Activated CD4-positive, alpha-beta T cell treated with anti-CD3 and anti-CD28 coated beads, Interleukin-2, amount 50 U/mL, for 24 hours (primary cell): ENCODE data around the gene ASB15.
"Not testable (repeated sequence)": the region's sequence is repeated elsewhere in the genome, so short reads cannot be mapped to it uniquely, and the experiment has no call there.

Experiments used
- DNase-seq, 2 donors: peaks; one replicate each; pipeline ENCODE4 v3.0.0-alpha.2; 2020; ENCODE audit warnings: low read depth in 1 of 2, low spot score in 1 of 2

The ASB15 gene

DNA sequence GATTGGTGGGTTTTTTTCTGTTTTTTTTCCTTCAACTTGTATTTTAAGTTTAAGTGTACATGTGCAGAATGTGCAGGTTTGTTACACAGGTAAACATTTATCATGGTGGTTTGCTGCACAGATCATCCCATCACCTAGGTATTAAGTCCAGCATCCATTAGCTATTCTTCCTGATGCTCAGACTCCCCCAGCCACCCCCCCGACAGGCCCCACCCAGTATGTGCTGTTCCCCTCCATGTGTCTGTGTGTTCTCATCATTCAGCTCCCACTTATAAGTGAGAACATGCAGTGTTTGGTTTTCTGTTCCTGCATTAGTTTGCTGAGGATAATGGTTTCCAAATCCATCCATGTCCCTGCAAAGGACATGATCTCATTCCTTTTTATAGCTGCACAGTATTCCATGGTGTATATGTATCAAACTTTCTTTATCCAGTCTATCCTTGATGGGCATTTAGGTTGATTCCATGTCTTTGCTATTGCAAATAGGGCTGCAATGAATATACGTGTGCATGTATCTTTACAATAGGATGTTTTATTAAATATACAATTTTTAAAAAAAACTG, 32.5 kb downstream of the ASB15 start:
- DNase-seq: not testable (repeated sequence)

DNA sequence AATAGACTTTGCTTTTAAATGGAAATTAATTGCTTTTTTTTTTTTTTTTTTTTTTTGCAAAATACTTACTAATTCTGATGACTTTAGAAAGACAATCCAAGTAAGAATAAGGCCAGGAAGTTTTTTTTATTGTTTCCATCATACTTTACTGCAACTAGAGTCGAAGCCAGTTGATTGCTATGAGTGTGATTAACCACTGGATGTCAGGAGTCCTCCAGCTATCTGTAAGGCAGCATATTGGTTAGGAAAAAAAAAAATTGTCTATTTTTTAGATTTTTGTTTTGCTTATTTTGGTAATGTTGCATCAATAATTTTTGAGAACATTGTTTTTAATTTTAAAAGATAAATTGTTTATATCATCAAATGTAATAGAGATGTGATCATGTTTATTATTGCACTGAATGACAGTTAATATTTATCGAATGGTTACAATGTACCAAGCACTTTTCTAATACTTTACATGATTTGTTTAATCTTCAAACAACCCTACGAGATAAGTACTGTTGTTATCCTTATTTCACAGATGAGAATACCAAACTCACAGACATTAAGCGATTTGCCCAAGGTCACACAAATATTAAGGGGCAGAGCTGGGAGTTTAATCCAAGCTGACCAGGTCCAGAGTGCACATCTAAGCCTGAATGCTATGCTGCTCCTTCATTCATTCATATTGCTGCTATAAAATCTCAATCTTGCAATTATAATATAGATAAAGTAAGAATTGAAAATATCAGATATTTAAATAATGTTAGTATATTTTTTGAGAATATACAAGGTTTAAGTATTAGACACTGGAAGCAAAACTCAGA, 34.1 kb downstream of the ASB15 start:
- no peak for DNase-seq

DNA sequence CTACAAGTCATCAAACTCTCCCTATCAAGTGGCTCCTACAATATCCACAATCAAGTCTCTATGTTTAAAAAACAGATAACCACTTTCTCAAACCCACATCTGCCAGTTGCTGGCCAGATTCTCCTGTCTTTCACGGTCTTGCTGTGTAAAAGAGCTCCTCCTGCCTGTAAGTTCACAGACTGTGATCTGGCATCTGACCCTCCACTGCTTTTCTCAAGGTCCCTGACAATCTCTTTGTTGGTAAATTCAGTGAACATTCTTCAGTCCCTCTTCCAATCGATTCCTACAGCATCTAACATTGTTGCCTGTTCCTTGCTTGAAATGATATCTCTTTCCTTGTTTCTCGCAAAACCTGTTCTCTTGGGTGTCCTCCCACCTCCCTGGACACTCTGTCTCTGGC, 35.6 kb downstream of the ASB15 start:
- no peak for DNase-seq

DNA sequence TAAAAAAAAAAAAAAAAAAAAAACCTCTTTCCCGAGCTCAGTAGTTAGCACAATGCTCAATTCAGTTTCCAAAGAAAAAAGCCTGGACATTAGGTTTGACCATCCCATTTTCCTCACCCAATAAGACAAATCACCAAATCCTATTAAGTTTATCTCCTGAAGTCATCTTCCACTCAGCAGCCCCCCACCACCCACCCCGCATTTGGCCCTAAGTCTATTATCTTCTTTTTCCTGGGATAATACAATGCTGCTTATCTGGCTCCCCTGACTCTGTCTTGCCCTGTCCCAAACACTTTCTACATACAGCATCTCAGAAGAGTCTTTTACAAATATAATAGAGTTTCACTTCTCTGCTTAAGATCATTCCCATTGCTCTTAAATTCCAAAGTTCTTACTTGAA, 36.3 kb downstream of the ASB15 start:
- DNase-seq: no peak

DNA sequence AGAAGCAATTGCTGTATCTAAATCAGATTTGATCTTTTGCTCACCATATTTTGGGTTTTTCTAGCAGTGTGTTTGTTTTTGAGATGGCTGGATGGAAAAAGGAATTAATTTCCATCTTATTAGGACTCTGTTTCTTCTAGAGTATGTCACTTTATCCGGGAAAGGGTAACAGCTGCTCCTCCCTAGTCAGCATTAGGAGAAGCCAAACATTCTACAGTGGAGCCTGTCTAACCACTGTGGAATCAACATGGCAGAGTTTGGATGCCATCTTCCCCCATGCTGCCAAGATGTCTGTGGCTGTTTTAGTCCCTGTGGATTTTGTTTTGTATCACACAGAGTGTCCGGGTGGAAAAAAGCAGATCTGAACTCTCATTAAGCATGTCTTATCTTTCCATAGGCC, 38.0 kb downstream of the ASB15 start:
- no peak for DNase-seq

DNA sequence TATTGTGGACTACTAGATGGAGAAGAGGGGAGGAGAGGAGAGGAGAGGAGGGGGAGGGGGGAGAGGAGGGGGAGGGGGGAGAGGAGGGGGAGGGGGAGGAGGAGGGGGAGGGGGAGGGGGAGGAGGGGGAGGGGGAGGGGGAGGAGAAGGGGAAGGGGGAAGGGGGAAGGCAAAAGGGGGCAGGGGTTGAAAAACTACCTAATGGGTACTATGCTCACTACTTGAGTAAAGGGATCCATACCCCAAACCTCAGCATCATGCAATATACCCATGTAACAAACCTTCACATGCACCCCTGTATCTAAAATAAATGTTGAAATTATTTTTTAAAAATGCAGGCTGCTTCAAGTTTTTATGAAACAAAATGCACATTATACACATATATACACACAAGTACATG, 39.0 kb downstream of the ASB15 start:
- no peak for DNase-seq

DNA sequence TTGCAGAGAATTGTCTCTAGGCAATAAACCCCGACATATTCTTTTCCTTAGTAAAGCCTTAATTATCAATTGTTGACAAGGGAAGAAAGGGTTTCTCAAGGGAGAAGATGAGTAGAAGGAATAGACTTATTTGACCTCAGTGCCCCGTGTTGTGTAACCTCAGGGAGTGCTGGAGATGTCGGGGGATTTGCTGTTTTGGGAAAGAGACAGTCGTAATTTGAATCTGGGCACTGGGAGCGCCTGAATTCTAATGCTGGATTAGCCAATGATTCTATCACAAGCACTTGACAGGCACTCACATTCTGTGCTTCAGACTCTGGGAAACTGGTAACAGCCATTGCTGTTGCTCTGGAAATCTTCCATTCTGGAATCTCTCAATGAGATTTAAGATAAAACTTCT, 40.3 kb downstream of the ASB15 start:
- DNase-seq: no peak

DNA sequence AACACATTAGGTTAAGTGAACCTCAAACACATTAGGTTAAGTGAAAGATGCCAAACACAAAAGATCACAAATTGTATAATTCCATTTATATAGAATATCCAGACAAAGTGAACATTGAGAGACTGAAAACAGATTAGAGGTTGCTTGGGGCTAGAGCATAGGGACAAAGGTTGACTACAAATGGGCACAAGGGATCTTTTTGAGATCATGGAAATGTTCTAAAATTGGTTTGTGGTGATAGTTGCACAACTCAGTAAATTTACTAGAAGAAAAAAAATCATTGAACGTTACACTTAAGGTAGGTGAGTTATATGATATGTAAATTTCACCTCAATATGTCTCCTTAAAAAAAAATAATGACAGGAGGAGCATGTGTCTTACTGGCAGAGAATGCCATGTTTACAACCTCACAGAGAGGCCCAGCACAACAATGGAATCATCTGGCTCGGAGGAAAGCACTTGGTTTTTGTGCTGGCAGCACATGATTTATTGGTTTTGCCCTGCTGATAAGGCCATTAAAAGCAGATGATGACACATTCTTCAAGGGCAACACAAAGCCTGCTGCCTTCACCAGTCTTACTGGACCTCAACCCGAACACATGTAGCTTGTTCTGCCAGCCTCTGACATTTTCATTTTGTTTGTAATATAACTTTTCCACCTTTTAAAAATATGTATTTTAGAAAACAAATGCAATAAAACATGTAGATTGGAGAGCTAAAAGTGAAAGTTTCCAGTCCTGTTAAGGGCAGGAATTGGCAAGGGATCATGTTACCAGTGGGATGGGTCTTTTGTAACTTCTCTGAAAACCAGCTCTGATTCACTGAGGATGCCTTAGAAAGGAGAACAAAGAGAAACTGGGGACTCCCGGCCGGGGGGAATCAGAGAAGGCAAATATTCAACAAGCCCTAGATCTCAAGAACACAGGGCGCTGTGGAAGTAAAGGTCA, 42.1 kb downstream of the ASB15 start:
- DNase-seq: no peak

DNA sequence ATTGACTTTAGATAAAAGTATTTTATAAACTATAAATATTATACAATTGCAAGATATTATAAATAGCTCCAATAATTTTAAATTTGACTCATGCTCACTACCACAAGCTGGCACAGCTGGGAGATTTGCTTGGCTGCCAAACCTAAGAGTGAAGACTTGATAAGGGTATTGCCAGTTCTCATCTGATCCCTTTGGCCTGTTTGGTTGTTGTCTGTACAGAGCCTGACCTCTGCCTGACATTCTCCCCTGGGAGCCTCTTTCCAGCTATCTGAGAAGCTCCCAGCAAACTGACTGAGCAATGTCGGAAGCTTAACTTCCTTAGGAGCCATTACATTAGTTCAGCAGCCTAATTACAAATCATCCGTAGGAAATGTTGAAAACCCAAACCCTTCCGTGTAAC, 43.9 kb downstream of the ASB15 start:
- no peak for DNase-seq

DNA sequence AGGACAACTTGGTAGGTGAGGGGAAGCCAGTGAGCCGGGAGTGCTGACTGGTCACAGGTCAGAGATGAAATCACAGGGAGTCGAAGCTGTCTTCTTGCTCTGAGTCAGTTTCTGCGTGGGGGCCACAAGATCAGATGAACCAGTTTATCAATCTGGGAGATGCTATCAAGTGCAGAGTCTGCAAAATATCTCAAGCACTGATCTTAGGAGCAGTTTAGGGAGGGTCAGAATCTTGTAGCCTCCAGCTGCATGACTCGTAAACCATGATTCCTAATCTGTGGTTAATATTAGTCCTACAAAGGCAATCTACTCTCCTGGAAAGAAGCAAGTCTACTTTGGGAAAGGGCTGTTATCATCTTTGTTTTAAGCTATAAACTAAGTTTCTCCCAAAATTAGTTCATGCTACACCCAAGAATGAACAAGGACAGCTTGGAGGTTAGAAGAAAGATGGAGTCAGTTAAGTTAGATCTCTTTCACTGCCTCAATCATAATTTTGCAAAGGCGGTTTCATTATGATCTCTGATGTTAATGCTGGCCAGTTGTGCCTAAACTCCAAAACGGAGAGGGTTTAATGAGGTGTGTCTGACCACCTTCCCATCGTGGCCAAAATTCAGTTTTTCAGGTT, 45.6 kb downstream of the ASB15 start:
- no peak for DNase-seq

DNA sequence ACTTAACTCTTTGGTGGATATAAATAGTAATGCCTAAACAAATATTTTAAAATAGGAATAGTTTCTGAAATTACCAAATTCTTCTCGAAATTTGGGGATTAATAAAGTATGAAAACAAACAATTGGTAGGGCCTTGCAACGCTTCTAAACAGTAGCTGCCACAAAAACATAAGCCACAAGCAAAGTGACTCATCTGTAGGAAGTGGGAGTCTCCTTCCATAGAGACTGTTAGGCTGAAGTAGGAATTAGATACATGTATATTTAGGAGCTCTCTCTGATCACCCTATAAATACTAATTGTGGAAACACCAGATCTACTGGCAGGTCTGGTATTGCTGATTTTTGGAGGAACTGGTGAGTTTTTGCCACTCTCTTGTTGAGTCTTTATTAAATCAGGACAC, 48.3 kb downstream of the ASB15 start:
- DNase-seq: no peak

DNA sequence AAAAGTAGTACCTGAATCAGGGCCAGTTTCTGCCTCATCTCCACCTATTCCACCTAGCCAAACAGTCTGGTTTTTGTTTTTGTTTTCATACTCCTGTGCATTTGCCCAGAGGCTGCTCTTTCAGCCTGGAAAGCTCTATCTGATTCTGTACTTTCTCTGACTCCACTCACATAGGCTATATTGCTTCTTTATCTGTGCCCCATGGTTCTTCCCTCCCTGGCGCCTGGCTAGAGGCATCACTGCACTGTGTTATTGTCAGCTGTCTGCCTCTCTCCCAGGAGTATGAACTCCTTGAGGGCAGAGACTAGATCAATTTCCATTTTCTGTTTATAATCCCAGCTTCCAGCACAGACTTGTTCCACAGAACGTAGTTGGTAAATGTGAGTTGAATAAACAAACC, 49.0 kb downstream of the ASB15 start:
- DNase-seq: no peak

DNA sequence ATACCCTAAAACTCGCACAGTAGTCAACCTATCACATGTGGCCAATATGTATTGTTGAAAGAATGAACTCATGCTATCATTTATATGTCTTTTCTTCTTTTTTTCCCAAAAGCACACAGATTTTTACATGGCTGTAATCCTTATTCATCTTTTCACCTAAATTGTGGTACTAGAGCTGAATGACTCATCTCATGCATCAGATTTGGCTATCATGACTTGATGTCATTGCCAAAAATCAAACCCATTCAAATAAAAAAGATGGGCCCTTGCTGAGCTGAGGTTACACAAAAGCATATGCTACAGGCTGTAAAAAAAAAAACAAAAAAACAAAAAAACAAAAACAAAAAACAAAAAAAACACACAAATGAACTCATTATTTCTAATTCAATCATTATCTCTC, 50.8 kb downstream of the ASB15 start:
- DNase-seq: no peak

DNA sequence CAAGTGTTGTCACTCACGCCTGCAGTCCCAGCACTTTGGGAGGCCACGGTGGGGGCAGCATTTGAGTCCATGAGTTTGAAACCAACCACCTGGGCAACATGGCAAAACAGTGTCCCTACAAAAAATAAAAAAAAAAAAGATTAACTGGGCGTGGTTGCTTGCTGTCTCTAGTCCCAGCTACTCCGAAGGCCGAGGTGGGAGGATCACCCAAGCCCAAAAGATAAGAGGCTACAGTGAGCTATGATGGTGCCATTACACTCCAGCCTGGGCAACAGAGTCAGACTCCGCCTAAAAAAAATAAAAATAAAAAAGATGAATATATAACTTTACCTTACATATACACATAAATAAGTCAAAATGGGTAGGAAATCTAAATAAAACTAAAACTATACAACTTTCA, 51.5 kb downstream of the ASB15 start:
- DNase-seq: no peak

DNA sequence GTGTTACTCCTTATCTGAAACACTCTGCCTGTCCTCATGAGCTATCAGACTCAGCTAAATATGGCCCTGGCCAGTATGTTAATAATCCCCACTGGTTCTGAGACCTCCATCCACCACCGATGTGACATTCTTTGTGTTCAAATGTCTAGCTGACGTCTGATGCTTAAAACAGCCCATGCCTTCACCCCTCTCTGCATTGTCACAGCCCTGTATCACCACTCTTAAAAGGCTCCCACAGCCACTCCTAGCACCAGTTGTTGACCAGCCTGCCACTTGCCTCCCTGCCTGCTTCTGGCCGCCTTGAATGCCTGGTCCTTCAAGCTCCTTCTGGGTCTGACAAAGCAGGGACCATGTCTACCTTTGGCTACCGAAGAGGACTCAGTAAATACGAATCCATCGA, 54.0 kb downstream of the ASB15 start, which contains the start of gene LMOD2:
TSS of gene LMOD2 (plus strand) at position 253 of the 400 bp plus-strand sequence. CDS start at position 351, 98 bp downstream.
- no peak for DNase-seq

DNA sequence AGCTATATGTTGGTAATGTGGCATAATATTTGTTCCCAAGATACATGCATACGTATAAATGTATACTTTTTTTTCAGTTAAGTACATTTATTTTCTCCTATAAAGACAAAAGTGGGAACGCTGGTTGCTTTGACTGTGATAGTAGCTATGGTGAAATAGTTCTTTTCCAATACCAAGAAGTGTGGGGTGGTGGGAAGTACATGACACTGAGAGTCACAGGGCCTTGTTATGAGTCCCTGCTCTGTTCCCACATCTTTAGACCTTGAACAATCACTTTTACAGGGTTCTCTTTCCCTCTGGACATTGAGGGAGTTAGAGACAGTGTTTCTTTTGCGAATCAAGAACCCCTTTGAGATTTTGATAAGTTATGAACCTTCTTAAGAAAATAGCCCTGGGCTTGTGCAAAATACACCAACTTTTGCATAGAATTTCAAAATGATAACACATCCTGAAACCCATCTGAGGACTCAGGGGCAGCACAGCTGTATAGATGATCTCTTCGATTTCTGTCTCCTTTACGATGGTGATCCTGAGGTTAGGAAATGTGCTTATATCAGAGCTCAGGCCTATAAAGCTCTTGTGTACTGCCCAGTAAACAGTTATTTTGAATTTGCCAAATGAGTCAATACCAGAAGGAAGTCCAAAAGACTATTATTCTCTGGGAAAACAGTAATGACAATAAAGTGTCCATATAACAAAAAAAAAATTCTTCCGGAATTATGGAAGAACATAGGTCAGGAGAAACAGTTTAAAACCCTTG, 55.1 kb downstream of the ASB15 start:
- no peak for DNase-seq

DNA sequence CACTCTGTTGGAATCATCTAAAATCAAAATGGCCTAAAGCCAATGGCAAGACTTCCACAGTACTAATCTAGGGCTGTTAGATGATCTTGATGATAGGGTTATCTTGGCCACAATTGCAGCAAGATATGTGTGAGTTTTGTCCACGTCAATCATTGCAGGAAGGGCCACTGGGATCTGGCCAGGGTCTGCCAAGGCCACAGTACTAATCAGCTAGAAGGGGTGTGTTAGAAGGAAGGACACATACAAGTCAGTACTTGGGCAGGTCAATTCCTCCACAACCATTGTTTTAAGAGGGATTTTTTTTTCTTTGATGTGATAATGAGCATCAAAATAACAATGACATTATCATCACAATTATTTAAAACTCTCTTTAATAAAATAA, 55.7 kb downstream of the ASB15 start:
- DNase-seq: no peak

DNA sequence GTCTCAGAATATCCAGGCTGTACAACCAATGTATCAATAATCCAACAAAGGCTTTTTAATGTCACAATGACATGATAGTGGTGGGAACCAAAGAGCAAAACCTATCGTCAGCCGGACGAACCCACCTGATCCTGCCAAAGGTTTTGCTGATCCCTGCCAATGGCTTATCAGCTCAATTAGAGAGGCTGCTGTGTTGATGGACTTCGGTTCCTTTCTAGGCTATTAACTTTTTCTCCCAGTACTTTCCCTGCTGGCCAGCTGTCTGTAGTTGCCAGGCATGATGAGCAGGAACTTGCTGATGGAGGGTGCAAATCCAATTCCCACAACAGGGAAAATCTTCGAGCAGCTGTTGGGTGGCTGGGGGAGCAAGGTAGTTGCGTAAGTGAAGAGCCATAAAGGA, 56.4 kb downstream of the ASB15 start:
- DNase-seq: no peak

DNA sequence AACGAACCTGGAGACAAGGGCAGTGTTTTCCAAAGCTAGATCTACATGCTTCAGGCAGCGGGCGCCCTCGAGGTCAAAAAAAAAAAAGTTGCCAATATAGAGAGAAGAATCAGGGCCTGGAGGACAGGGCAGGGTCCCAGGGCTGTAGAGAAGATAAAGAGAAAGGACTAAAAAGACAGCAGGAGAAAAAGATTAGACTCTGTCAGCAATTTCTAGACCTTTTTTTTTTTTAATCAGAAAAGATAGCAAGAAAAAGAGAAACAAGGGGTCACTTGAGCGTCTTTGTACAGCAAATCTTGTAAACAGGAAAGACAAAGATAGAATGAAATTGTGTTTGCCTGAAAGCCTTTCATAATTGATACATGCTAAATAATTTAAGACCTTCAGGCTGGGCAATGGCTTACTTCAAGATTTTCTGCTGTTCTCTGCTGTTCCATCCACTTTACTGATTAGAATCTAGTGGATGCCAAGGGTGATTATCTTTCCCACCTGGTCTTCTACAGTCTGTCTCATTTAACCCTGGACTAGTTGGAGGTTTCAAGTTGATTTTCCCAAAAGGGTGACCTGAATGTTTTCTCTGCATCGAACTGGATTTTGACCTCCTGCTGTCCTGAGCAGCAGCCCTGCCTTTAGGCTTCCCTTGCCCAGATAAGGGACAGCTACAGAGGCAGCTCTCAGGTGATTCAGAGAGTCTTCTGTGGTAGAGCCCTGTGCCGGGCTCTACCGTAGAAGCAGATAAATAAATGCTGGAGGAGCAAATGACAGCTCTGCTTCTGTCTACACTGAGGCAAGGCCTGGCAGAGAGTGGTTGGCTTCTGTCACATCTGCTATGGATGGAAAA, 59.1 kb downstream of the ASB15 start:
- no peak for DNase-seq

DNA sequence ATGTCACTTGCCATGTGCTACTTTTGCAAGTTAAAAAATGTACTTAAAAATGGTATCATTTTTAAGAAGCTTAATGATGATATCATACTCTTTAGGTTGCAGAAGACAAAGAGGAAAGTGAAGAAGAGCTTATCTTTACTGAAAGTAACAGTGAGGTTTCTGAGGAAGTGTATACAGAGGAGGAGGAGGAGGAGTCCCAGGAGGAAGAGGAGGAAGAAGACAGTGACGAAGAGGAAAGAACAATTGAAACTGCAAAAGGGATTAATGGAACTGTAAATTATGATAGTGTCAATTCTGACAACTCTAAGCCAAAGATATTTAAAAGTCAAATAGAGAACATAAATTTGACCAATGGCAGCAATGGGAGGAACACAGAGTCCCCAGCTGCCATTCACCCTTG, 60.1 kb downstream of the ASB15 start:
- no peak for DNase-seq
